ENCODE measurements around the gene EPHA4.

EPHA4 gene

DNA sequence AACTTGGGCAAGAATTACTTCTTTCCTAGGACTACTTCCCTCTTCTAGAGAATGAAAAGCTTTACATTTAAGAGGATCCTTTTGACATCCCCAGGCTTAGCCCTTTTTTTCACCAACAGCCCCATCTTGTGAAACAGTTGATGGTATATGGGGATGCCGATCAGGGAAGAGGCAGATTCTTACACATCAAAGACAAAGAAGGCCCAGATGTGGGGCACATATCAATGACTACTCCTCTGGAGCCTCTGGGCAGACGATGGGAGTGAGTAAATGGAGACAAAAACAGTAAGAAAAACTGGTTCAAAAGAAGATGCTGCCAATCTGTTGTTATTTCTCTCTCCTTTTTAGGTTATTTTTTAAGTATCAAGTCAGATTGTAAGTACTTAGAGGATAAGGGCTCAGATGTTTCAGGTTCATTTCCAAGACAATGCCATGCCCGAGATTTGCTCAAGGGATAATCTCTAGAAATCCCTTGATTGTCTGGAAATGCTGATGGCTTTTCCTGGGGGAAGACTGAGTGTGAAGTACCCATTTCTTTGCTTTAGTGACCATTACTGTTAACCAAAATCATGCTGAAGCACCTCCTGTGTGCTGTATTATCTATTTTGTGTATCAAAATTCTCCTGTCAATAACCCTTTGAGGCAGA is 117.5 kb downstream of the EPHA4 start:
- H3K27me3 ChIP-seq (replicated peaks; ENCODE audit: control insufficient read depth, insufficient read depth, low read length), result no peaks in the 10 kb centered on the region
- TF ChIP-seq, protein P1, sequence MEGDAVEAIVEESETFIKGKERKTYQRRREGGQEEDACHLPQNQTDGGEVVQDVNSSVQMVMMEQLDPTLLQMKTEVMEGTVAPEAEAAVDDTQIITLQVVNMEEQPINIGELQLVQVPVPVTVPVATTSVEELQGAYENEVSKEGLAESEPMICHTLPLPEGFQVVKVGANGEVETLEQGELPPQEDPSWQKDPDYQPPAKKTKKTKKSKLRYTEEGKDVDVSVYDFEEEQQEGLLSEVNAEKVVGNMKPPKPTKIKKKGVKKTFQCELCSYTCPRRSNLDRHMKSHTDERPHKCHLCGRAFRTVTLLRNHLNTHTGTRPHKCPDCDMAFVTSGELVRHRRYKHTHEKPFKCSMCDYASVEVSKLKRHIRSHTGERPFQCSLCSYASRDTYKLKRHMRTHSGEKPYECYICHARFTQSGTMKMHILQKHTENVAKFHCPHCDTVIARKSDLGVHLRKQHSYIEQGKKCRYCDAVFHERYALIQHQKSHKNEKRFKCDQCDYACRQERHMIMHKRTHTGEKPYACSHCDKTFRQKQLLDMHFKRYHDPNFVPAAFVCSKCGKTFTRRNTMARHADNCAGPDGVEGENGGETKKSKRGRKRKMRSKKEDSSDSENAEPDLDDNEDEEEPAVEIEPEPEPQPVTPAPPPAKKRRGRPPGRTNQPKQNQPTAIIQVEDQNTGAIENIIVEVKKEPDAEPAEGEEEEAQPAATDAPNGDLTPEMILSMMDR (IDR thresholded peaks at IDR 0.05; ENCODE audit: insufficient read depth, low read length, poor library complexity, severe bottlenecking), result no peak
- H3K4me3 ChIP-seq (replicated peaks; ENCODE audit: low read depth, low read length), result no peak overlapping the region
- no peaks in the 10 kb centered on the region for H3K36me3 ChIP-seq (ENCODE audit: control insufficient read depth, insufficient read depth, low read length)
- no peak for DNase-seq (ENCODE audit: extremely low read depth, insufficient read length)

DNA sequence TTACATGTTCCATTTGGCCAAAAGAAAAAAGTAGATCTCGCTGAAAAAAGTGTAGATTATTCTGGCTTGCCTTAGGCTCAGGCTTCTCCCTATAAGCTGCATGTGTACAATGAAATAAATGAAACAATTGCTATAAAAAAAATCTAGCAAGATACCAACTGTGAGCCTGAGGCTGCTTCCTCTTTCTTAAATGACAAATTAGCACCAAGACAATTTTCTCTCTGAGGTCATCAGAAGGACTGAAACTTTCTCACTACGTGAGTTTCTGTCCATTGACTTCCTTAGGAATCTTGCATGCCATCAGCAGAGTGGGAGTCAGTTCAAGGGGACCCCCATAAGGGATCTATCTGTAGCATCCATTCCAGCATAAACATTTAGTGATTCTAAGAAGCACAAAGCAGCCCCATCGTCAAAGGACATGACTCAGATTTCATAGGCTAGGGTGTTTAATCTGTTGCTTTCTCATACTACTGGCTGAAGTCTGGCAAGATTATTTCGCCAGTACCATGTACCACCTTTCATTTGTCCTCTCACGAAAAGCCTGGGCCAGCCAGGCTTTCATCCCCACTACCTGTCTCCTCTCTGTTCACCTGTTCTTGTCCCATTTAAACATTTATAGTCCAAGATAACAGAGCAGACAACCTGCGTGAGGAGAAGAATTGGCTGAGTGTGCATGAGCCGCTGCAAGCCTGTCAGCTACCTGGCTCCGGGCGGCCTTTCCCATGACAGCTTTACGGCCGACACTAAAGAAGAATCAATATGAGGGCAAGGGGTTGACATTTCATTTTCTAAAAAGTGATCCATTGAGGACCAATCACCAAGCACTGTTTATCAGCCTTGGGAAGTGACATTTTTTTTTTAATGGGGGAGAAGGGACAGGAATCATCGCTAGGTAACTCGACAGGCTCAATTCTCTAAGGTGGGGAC is 120.0 kb downstream of the EPHA4 start:
- H3K27me3 ChIP-seq (replicated peaks; ENCODE audit: control insufficient read depth, insufficient read depth, low read length), result no peaks in the 10 kb centered on the region
- no peaks in the 10 kb centered on the region for H3K36me3 ChIP-seq (ENCODE audit: control insufficient read depth, insufficient read depth, low read length)
- no peak overlapping the region for H3K4me3 ChIP-seq (replicated peaks; ENCODE audit: low read depth, low read length)
- TF ChIP-seq, protein P1 (IDR thresholded peaks at IDR 0.05; ENCODE audit: insufficient read depth, low read length, poor library complexity, severe bottlenecking), result no peak
- DNase-seq (ENCODE audit: extremely low read depth, insufficient read length), result no peak

DNA sequence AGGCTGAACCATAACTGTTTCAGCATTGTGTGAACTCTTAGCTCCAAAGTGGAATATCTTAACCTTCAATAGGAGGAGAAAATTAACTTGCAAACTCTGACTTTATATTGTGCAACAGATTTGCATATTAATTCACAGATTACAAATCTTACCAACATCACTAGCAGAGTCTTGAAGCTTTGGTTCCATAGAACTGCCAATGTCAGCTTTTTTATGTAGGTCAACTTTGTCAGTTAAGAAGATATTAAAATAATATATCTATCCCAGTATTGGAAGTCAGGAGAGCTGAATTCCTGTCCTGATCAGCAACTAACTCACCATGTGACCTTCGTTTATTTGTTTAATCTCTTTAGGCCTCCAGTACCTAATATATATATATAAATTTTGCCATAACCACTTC is 121.8 kb downstream of the EPHA4 start:
- Histone ChIP-seq H3K4me3 (replicated peaks; ENCODE audit: low read depth, low read length) (no peak overlapping the region), H3K36me3 (ENCODE audit: control insufficient read depth, insufficient read depth, low read length) (no peaks in the 10 kb centered on the region), H3K27me3 (replicated peaks; ENCODE audit: control insufficient read depth, insufficient read depth, low read length) (no peaks in the 10 kb centered on the region)
- TF ChIP-seq, protein P1 (IDR thresholded peaks at IDR 0.05; ENCODE audit: insufficient read depth, low read length, poor library complexity, severe bottlenecking), result no peak
- DNase-seq (ENCODE audit: extremely low read depth, insufficient read length), result no peak

DNA sequence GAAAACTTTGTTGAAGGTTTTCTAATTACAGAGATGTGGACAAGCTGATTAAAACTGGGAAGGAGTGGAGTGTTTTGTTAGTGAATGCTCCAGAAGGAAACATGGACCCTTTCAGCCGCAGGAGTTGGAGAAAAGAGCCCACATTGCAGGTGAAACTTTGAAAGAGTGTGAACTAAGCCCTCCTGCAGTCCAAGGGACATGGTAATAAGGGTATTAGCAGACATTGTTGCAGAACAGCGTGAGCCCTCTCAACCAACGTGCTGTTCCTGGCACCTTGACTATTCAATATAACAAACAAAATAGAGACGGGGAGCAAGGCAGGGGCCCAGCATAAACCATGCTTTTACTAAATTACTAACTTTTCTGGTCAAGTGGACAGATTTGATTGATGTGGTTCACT is 122.7 kb downstream of the EPHA4 start:
- DNase-seq (ENCODE audit: extremely low read depth, insufficient read length), result no peak
- TF ChIP-seq, protein P1 (IDR thresholded peaks at IDR 0.05; ENCODE audit: insufficient read depth, low read length, poor library complexity, severe bottlenecking), result no peak
- Histone ChIP-seq H3K27me3 (replicated peaks; ENCODE audit: control insufficient read depth, insufficient read depth, low read length) (no peaks in the 10 kb centered on the region), H3K36me3 (ENCODE audit: control insufficient read depth, insufficient read depth, low read length) (no peaks in the 10 kb centered on the region), H3K4me3 (replicated peaks; ENCODE audit: low read depth, low read length) (no peak overlapping the region)

DNA sequence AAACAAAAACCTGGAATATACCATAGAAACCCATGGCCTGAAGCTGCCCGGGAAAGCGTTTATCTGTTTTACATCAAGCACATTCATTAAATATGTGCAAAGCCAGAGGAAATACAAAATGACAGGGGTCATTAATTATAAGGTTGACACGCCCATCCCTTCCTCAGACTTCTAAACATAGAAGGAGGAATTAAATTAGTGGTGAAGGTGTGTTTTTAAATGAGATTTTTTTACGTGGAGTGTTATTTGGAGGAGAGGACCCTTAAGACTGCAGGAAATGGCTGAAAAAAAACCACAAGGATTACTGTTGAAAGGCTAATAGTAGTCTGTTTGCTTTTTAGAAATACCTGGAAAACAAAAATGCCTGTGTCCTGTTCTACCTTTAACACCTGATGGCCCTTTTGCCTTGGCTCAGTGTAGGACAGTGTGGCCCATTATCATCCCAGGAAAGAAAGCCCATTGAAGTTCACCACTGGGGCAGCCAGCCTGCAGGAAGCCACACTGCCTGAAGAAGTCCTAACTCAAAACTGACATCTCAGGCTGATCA is 123.2 kb downstream of the EPHA4 start:
- DNase-seq (ENCODE audit: extremely low read depth, insufficient read length), result no peak
- Histone ChIP-seq H3K4me3 (replicated peaks; ENCODE audit: low read depth, low read length) (no peak overlapping the region), H3K27me3 (replicated peaks; ENCODE audit: control insufficient read depth, insufficient read depth, low read length) (no peaks in the 10 kb centered on the region), H3K36me3 (ENCODE audit: control insufficient read depth, insufficient read depth, low read length) (no peaks in the 10 kb centered on the region)
- TF ChIP-seq, protein P1 (IDR thresholded peaks at IDR 0.05; ENCODE audit: insufficient read depth, low read length, poor library complexity, severe bottlenecking), result no peak
